Panc1 (cell line): ENCODE data around the gene MTA3. TPM values are rescaled to one million over a fixed set of nuclear protein-coding genes. Genes with fewer than 3 reads are reported as not detected.
"Not testable (repeated sequence)": the region's sequence is repeated elsewhere in the genome, so short reads cannot be mapped to it uniquely, and the experiment has no call there.

Experiments used
- ATAC-seq: fragments of 200-7000 bp; cut with Tn5 transposase; 2 replicates; pipeline ENCODE4 v1.9.1; 2020; ENCODE audit warnings: mild to moderate bottlenecking, moderate library complexity
- BruUV-seq: library from RNA; stranded (reverse); fragments of 400-500 nt; replicated peaks from 2 replicates; lab custom pipeline; 2021; lab: Mats Ljungman, UMichigan
- CTCF ChIA-PET: fragments of 300-600 bp; sonication (Branson Sonifier 250); formaldehyde crosslinking; loops from one replicate; lab custom pipeline; 2022; ENCODE audit warnings: antibody characterized with exemption; lab: Charles Lee
- POLR2A ChIA-PET: fragments of 300-600 bp; sonication (Branson Sonifier 250); formaldehyde crosslinking; loops from one replicate; lab custom pipeline; 2022; ENCODE audit warnings: antibody characterized with exemption; lab: Charles Lee
- DNase-seq: peaks from one replicate; pipeline ENCODE4 v3.0.0-alpha.2; 2010; ENCODE audit warnings: low read depth, low spot score
- H3K27ac ChIP-seq: 2 replicates; pipeline ENCODE4 v1.5.1; 2011; ENCODE audit warnings: mild to moderate bottlenecking, low read length, inconsistent platforms
- H3K27me3 ChIP-seq: fragments of 200-500 bp; sonication (Bioruptor generic); 2 replicates; pipeline ENCODE4 v1.6.0; 2014; ENCODE audit warnings: low read length, inconsistent platforms; ENCODE audit not compliant: control insufficient read depth, insufficient read depth
- H3K36me3 ChIP-seq: fragments of 200-500 bp; sonication (Bioruptor generic); 2 replicates; pipeline ENCODE4 v1.5.1; 2014; ENCODE audit warnings: inconsistent platforms, mild to moderate bottlenecking, low read length, moderate library complexity; ENCODE audit not compliant: control insufficient read depth, insufficient read depth
- H3K4me1 ChIP-seq: 2 replicates; pipeline ENCODE4 v1.5.1; 2011; ENCODE audit warnings: inconsistent platforms, mild to moderate bottlenecking, low read length, moderate library complexity; ENCODE audit not compliant: control insufficient read depth, insufficient read depth
- H3K4me3 ChIP-seq, 2 experiments: 2 replicates each; pipeline ENCODE4 v1.5.1; 2011 to 2012; ENCODE audit warnings: low read depth in 2 of 2, low read length in 2 of 2, mild to moderate bottlenecking in 2 of 2, inconsistent platforms in 1 of 2, moderate library complexity in 1 of 2
- H3K9me3 ChIP-seq: fragments of 200-500 bp; sonication (Bioruptor generic); 2 replicates; pipeline ENCODE4 v1.5.1; 2014; ENCODE audit warnings: low read depth, mild to moderate bottlenecking, inconsistent platforms, low read length, moderate library complexity; ENCODE audit not compliant: control insufficient read depth, insufficient read depth
- POLR2AphosphoS5 ChIP-seq: IDR thresholded peaks from 2 replicates; pipeline ENCODE4 v1.6.1; 2012; ENCODE audit warnings: mild to moderate bottlenecking, low read depth, low read length, moderate library complexity
- SIN3A ChIP-seq: IDR thresholded peaks from 2 replicates; pipeline ENCODE4 v1.6.1; 2012; ENCODE audit warnings: low read depth, mild to moderate bottlenecking, low read length, moderate library complexity, borderline replicate concordance; ENCODE audit not compliant: insufficient read depth
- TCF7L2 ChIP-seq: IDR thresholded peaks from 2 replicates; pipeline ENCODE4 v1.6.1; 2011; ENCODE audit warnings: mild to moderate bottlenecking, low read depth, low read length, inconsistent platforms
- in situ Hi-C: cut with HindIII; loops from 2 replicates; pipeline ENCODE4 v1.10.0; 2016; ENCODE audit warnings: low sequenced_read_pairs, low pct_unique_long_range_greater_than_20kb
- intact Hi-C: fragments of 100-400 bp; cut with micrococcal nuclease; formaldehyde crosslinking; loops from one replicate; pipeline ENCODE4 v1.10.0; 2022; ENCODE audit not compliant: unreplicated experiment
- total RNA-seq: library from RNA; stranded (reverse); gene quantifications from one replicate; pipeline ENCODE4 v1.2.1, GENCODE V29; 2021; ENCODE audit not compliant: unreplicated experiment
- TF ChIP-seq, protein P1 (sequence below): fragments of 450-650 bp; IDR thresholded peaks from 2 replicates; pipeline ENCODE4 v1.5.1; 2017; ENCODE audit warnings: mild to moderate bottlenecking
- TF ChIP-seq, protein P2 (sequence below), 2 experiments: IDR thresholded peaks; 2 replicates each; pipeline ENCODE4 v1.6.1; 2011 to 2012; ENCODE audit warnings: low read depth in 2 of 2, control low read depth in 1 of 2, low read length in 1 of 2, mild to moderate bottlenecking in 1 of 2, moderate library complexity in 1 of 2; ENCODE audit not compliant: insufficient read depth in 1 of 2

MTA3 gene
- total RNA-seq, 1 experiment from 2014 or later: 65.6 TPM

DNA sequence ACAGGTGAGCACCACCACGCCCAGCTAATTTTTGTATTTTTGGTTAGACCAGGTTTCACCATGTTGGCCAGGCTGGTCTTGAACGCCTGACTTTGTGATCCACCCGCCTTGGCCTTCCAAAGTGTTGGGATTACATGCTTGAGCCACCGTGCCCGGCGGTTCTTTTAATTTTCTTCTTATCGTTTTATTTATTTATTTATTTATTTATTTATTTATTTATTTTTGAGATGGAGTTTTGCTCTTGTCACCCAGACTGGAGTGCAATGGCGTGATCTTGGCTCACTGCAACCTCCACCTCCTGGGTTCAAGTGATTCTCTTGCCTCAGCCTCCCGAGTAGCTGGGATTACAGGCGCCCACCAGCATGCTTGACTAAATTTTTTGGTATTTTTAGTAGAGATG is 59.6 kb downstream of the MTA3 start:
- H3K4me3 ChIP-seq, H3K36me3 ChIP-seq, H3K27ac ChIP-seq, DNase-seq, H3K9me3 ChIP-seq, POLR2A ChIA-PET, H3K4me1 ChIP-seq, intact Hi-C loops, in situ Hi-C loops, BruUV-seq, ATAC-seq, H3K27me3 ChIP-seq: not testable (repeated sequence)
- CTCF ChIA-PET: interaction anchor here (0.7 kb wide), 1 partner anchor 185 kb away, joined by 9 read pairs; no protein-coding TSS in a partner anchor

DNA sequence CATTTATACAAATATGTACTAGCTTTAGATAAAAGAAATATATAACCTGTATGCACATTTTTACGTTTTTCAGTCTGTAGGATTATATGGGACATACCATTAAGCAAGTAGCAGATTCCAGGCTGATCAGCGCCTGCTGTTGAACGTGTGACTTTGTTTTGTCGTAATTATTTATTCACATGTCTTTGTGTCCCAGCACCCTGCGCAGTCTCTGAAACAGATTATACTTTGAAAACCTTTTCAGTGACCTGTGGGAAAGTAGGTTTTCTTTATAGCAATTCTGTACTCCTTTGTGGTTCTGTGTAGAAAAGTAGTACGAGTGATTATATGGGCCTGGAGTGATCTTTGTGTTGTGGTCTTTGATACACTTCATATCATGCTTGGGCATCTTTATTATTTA is 68.5 kb downstream of the MTA3 start:
- intact Hi-C loops: no loop called here
- no peaks in the 10 kb centered on the region for H3K36me3 ChIP-seq
- H3K27ac ChIP-seq: no peak overlapping the region
- H3K4me1 ChIP-seq: peaks cover 5% of the 10 kb centered on the region; the same call in 1 of the 2 replicates
- CTCF ChIA-PET: no interaction called here
- no peak overlapping the region for H3K4me3 ChIP-seq
- ATAC-seq: no peak
- POLR2A ChIA-PET: no interaction called here
- no TSS peak for BruUV-seq
- TF ChIP-seq, protein P1, sequence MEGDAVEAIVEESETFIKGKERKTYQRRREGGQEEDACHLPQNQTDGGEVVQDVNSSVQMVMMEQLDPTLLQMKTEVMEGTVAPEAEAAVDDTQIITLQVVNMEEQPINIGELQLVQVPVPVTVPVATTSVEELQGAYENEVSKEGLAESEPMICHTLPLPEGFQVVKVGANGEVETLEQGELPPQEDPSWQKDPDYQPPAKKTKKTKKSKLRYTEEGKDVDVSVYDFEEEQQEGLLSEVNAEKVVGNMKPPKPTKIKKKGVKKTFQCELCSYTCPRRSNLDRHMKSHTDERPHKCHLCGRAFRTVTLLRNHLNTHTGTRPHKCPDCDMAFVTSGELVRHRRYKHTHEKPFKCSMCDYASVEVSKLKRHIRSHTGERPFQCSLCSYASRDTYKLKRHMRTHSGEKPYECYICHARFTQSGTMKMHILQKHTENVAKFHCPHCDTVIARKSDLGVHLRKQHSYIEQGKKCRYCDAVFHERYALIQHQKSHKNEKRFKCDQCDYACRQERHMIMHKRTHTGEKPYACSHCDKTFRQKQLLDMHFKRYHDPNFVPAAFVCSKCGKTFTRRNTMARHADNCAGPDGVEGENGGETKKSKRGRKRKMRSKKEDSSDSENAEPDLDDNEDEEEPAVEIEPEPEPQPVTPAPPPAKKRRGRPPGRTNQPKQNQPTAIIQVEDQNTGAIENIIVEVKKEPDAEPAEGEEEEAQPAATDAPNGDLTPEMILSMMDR: no peak
- no peak for TF ChIP-seq POLR2AphosphoS5
- TF ChIP-seq, protein P2, sequence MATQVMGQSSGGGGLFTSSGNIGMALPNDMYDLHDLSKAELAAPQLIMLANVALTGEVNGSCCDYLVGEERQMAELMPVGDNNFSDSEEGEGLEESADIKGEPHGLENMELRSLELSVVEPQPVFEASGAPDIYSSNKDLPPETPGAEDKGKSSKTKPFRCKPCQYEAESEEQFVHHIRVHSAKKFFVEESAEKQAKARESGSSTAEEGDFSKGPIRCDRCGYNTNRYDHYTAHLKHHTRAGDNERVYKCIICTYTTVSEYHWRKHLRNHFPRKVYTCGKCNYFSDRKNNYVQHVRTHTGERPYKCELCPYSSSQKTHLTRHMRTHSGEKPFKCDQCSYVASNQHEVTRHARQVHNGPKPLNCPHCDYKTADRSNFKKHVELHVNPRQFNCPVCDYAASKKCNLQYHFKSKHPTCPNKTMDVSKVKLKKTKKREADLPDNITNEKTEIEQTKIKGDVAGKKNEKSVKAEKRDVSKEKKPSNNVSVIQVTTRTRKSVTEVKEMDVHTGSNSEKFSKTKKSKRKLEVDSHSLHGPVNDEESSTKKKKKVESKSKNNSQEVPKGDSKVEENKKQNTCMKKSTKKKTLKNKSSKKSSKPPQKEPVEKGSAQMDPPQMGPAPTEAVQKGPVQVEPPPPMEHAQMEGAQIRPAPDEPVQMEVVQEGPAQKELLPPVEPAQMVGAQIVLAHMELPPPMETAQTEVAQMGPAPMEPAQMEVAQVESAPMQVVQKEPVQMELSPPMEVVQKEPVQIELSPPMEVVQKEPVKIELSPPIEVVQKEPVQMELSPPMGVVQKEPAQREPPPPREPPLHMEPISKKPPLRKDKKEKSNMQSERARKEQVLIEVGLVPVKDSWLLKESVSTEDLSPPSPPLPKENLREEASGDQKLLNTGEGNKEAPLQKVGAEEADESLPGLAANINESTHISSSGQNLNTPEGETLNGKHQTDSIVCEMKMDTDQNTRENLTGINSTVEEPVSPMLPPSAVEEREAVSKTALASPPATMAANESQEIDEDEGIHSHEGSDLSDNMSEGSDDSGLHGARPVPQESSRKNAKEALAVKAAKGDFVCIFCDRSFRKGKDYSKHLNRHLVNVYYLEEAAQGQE (IDR thresholded peaks at IDR 0.05; ENCODE audit: insufficient read depth in 1 of 2, low read depth in 2 of 2, low read length in 1 of 2): no peak
- TF ChIP-seq TCF7L2: no peak
- TF ChIP-seq SIN3A: no peak
- DNase-seq: no peak
- H3K27me3 ChIP-seq: no peaks in the 10 kb centered on the region
- in situ Hi-C loops: no loop called here
- H3K9me3 ChIP-seq: no peaks in the 10 kb centered on the region

DNA sequence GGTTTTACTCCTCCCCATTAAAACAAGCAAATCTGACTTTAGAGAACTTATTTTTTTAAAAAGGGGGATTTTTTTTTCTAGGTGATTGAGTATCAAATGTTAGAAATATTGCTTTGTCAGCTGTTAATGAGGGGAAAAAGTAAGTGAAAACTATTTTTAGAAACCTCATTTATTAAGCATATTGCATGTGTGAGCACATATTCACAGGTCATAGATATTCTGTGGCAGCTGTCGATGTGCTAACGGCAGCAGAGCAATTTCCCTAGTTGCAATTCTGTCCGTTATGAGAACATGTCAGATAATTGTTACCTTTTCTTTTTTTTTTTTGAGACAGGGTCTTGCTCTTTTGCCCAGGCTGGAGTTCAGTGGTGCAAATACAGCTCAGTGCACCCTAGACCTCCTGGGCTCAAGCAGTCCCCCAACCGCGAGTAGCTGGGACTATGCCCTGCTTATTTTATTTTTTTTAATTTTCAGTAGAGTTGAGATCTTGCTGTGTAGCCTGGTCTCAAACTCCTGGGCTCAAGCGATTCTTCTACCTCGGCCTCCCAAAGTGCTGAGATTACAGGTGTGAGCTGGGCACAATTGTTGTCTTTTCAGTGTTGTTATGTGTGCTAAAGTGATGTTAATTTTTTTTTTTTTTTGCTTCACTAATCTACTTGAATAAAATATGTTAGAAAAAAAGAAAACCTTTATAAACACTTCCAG is 69.8 kb downstream of the MTA3 start:
- in situ Hi-C loops: no loop called here
- POLR2A ChIA-PET: no interaction called here
- ATAC-seq: no peak

More for the DNA sequence above, 69.8 kb downstream of the MTA3 start:
- DNase-seq: no peak
- Histone ChIP-seq H3K36me3 (no peaks in the 10 kb centered on the region), H3K9me3 (no peaks in the 10 kb centered on the region), H3K4me3 (no peak overlapping the region), H3K27me3 (no peaks in the 10 kb centered on the region), H3K4me1 (peaks cover 5% of the 10 kb centered on the region; the same call in 1 of the 2 replicates), H3K27ac (no peak overlapping the region)
- TF ChIP-seq POLR2AphosphoS5: no peak
- no peak for TF ChIP-seq SIN3A
- TF ChIP-seq, protein P1: no peak
- TF ChIP-seq TCF7L2: no peak
- TF ChIP-seq, protein P2 (IDR thresholded peaks at IDR 0.05; ENCODE audit: insufficient read depth in 1 of 2, low read depth in 2 of 2, low read length in 1 of 2): no peak
- BruUV-seq: no TSS peak
- intact Hi-C loops: no loop called here
- CTCF ChIA-PET: interaction anchor here (0.6 to 0.7 kb wide), 2 partner anchors 21 to 100 kb away, joined by 3 to 4 read pairs; no protein-coding TSS in a partner anchor
